Measurements from ENCODE around the gene ERP44.
"Not testable (repeated sequence)": the region's sequence is repeated elsewhere in the genome, so short reads cannot be mapped to it uniquely, and the experiment has no call there.

The ERP44 gene

DNA sequence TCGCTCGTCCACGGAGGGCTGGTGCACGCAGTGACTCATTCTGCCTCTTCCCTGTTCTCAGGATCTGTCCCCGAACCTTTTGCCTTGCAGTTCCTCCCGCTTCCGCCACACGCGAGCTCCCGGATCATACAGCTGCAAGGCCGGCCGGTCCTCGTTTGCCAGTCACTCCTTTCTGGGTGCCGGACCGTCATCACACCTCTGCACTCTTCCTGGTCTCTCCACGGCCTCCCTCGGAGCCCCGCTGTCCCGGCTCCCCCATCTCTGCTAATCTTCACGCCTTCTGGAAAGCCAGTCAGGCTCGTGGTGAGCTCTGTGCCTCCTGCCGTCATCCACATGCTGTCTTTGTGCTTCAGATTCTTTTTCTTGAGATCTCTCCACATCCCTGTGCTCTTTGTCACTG, 100.5 kb downstream of the ERP44 start:
- no peak for DNase-seq

DNA sequence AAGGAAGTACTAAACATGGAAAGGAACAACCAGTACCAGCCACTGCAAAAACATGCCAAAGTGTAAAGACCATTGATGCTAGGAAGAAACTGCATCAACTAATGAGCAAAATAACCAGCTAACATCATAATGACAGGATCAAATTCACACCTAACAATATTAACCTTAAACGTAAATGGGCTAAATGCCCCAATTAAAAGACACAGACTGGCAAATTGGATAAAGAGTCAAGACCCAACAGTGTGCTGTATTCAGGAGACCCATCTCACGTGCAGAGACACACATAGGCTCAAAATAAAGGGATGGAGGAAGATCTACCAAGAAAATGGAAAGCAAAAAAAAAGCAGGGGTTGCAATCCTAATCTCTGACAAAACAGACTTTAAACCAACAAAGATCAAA, 108.3 kb downstream of the ERP44 start:
- not testable (repeated sequence) for DNase-seq

DNA sequence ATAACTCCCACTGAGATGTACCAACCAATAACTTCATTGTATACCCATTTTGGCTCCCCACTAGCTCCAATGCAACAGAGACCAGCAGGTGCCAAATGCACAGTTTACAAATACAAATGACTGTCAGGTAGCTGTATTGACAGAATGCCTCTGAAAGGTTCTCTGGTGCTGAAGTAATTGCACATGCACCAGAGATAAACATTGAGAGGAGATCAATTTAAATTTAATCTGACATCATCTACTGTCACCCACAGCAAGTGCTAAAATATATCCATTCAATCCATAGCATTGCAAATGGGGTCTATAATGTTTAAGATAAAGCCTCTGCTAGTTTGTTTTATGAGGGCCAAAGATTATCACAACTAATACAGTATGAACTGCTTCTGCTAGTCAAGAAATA, 112.2 kb downstream of the ERP44 start:
- no peak for DNase-seq

DNA sequence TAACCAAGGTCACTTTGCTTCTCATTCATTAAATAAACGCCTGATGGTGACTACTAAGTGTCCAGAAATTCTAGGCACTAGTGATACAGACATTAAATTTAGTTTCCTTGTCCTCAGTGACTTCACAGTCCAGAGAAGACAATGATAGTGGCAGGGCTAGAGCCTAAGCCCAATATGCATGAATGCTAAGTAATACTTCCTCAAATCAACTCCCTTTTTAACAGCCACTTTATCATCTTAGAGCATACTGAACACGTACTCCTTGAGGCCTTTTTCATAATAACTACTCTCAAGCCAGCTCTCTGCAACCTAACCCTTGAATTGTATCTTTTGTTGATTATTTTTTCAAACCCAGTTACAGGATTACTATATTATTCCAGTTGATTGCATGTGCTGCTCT, 118.2 kb downstream of the ERP44 start:
- no peak for DNase-seq

DNA sequence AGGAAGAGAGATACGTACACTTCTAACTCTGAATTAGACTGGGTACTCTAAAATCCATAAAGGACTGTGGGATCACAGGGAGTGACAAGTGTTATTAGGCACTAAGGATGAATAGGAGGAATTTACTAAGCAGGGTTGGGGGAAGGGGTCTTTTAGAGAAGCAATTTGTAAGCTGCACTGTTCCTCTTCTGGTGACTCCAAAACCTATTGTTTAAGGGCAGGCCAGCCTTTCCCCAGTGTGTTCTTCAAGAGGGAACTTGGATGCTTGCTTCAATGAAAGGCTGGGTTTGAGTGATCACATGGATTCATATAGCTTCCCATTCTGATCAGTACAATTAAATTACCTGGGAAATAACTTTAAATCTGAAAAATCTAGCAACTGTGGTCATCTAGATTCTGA, 120.6 kb downstream of the ERP44 start:
- DNase-seq = no peak

DNA sequence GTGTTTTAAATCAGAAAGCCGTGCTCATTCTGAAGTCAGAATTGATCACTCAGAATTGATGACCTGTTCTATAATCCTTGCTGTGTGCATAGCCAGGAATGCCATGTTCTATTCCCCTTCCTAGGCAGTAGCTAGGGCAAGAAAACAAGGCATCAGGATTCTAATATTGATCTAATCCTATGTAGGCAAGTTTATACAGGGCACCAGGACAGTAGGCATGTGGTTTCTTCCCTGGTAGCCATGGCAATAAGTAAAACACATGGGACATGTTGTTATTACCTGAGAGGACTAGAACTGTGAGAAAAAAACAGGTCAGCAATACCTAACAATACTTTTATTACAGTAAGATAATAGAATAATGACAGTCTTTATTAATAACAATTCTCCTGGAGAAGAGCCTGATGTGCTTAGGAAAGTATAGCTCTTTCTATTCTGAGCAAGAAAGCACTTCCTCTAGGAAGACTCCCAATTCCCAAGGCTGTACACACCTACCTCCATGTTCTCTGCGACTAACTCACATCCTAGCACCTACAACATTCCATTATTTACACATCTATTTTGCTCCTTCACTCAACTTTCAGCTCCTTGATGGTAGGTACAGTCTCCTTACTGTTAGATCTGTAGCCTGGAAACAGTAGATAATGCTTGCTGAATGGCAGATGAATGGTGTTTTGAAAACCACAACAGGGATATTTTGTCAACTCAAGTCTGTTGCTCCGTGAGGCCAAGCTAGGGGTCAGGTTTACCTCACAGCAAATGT, 121.6 kb downstream of the ERP44 start:
- no peak for DNase-seq

DNA sequence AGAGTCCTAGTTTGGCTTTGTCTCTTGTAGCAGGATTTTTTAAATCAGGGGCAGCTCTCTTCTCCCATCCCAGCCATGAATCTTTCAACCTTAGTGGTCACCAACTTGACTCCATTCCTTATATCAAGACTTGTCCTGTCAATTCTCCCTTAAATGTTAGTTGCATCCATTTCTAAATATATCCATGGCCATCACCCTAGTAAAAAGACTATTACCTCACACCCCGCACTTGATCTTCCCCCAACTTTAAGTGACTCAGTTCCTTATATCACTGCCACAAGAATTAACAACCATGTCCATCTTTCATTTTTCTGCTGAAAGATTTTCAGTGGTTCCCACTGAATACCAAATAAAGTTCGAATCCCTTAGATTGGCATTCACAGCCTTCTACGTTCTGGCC, 125.3 kb downstream of the ERP44 start:
- DNase-seq = no peak

DNA sequence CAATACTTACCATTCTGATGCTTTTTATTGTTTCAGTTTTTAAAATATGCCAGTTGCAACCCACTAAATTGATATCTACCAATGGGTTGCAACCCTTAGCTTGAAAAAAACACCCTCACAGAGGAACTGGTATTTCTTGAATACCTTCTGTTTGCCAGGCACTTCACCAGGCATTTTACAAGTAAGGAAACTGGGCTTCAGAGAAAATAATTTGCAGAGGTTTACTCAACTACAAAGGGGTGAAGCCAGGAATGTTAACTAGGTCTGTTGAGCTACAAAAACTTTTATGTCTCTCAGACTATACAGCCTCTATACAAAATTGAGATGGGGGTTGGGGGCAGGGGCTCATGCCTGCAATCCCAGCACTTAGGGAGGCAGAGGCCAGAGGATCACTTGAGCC, 127.4 kb downstream of the ERP44 start:
- DNase-seq = no peak

DNA sequence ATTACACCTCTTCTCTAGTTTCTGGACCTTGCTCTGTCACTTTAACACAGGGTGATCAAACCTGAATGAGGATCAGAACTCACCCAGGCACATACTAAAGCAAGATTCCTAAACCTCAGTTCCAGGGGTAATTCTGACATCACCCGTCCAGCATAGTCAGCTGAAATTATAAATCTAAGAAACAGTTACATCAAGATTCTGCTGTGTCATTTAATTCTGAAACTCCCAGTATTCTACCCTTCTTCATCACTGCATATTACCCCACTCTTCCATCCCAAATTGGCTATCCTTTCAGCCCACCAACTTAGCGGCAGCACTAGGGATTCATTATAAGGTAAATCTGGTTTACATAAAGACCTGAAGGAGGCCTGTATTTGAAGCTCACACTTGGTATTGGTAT, 128.3 kb downstream of the ERP44 start:
- DNase-seq = no peak

DNA sequence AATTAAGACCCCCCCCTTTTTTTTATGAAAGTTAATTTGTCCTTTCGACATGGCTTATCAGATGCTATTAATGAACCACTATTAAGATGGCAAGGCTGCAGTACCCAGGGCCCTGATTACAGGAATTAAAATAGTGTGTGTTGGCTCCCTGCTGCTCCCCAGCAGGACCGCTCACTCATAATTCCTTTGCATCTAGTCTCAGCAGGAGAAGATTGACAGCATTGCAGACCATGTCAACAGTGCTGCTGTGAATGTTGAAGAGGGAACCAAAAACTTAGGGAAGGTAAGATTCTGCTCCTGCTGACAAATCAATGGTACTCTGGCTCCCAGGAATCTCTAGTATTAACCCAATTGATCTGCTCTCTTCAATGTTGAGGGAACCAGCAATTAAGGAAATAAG, 131.3 kb downstream of the ERP44 start:
- DNase-seq = no peak

DNA sequence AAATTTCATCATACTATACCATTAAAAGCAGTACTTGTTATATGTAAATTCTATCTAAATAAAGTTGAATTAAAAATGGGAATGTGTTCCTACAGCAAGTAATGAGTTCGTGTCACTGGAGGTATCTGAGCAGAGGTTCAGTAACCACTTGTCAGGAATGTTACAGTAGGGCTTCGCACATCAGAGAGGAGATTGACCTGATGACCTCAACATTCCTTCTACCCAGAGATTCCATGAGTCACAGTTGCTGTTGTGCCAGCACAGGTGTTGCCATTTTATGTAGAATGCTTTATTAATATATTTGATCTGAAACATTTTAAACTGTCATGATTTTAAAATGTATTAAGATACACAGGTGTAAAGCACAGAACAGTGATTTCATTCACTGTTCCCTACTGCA, 132.1 kb downstream of the ERP44 start:
- DNase-seq = no peak

DNA sequence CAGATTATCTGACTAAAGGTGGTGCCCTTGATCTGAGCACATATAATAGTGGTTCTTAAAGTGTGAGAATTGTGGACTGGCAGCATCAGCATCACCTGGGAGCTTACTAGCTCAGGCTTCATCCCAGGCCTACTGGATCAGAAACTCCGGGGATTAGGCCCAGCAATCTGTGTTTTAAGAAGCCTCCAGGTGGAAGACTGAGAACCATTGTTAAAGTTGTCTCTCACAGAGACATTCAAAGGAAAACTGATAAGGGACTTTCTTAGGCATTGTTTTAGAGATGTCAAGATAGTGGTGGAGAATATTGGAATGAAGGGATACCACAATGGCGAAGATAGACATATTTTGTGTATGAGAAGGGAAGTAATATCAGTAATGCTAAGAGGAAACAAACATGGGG, 132.8 kb downstream of the ERP44 start:
- no peak for DNase-seq

DNA sequence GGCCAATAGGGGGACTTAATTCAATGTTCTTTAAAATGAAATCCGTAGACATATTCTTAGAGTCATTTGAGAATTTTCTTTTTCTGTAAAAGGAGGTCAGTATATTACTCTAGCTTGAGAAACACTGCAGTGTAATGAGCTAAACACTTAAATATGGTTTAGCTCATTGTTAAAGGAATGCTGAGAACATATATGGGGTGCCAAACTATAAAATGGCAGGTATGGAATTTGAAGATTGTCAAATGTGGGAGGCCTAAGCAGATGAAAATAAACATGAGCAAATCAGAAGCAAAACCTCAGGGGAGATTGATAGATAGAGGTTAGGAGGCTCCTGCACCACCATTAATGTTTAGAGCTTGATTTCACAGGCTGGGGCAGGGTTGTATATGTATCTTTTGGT, 134.5 kb downstream of the ERP44 start:
- DNase-seq = no peak

DNA sequence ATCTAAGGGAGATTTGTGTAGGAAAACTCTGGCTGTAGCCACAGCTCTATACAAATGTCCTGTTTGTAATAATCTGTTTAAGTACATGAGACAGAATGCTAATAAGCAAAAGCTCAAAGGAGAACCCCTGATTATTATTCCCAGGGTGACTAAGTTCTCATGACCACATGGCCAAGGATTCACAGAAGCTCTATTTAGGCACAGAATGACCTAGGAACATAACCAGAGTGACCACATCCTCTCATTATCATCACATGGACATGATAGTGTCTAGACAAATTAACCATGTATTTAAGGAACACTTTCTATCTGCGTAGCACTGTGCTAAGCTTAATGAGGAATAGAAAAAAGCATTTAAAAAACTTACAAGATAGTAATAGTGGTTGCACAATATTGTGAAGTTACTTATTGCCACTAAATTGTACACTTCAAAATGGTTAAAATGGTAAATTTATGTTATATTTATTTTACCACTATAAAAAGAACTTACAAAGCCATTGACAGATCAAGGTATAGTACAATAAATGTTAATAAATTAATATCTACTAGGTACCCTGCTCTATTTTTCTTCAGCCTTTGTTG, 136.0 kb downstream of the ERP44 start:
- no peak for DNase-seq

DNA sequence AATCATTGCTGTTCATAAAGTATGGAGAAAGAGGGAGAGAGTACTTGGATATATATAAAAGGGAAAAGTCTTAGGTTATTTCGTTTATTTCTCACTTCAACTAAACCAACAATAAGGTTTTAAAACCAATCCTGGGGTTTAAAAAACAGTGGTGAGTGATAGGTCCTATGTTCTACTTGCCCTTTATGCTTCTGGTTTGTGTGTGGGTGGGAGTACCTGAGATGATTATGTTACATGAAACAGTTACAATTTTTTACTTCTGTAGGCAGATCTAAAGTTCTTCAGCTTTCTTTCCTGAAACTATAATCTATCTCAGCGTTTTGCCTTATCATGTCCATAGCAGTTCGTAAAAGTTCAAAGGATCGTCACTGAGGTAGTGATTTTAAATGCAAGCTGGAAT, 143.2 kb downstream of the ERP44 start:
- no peak for DNase-seq

DNA sequence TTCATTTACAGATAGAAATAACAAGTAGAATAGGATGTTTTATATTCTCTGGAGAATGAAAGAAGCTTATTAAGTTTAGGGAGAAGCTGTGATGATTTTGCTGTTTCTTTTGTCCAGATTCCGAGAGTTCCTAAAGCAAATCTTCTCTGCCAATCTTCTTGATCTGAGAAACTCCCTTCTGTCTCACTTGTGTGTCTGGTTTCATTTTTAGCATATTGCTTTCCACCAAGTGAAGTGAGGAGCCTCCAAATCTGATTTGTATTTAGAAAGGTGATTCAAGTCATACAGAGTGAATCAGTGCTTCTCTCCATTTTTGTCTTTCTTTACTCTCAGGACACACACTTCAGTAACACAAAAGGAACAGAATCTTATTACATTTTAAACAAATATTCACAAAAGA, 144.0 kb downstream of the ERP44 start:
- no peak for DNase-seq

DNA sequence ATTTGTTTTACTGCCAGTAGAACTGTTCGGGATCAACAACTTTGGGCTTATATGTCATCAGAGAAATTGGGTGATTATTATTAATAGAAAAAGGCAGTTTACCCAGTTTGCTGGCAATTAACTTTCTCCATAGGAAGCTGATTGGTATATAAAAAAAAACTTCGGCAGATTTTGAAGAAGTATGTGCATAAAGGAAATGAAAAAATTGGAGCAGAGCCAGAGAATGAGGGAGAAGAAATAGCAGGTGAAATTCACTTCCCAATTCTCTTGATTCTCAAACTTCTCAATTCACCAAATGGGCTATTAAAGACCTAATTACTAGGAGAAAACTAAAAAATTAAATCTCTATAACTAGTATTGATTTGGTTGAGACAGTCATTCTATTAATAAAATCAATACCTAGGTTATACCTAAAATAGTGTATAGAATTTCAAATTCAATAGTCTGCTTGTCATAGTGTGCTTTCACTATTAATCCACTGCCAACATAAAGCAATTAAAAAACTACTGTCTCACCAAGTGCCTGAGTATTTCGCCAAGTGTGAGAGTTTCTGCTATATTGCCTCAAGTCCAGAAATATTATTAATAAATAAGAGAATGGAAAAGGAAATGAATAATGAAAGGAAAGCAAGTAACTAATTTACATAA, 144.8 kb downstream of the ERP44 start:
- no peak for DNase-seq

DNA sequence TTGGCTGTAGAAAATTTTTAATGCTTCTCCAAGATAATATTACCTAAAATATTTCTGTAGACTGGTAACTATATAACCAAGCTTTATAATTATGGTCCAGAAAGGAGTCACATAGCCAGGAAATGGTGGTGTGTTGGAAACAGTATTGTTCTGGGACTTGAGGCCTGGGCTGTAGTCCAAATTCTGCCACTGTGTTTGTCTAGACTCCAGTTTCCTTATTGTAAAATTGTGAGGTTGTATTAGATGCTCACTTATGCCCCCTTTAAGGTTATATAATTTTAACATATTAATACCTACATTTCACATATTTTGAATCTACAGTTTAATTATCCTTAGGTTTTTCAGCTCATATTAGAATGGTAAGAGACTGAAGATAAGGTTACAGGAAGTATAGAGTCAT, 149.9 kb downstream of the ERP44 start:
- DNase-seq = no peak

DNA sequence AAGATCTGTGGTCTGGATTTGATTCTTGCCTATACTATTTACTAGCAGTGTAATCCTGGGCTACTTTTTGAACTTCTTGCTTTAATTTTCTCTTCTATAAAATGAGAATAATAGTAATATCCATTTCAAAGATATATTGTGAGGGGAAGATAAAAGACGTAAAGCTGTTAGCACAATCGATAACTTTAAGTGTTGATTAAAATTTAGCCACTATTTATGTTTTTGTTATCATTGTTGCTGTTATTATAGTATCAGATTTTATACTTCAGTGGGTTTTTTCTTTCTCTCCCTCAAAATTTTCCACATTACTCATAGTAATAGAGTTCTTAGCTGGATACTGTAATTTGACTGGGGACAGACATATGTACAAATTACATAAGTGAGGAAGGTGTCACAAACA, 150.3 kb downstream of the ERP44 start:
- DNase-seq = no peak

DNA sequence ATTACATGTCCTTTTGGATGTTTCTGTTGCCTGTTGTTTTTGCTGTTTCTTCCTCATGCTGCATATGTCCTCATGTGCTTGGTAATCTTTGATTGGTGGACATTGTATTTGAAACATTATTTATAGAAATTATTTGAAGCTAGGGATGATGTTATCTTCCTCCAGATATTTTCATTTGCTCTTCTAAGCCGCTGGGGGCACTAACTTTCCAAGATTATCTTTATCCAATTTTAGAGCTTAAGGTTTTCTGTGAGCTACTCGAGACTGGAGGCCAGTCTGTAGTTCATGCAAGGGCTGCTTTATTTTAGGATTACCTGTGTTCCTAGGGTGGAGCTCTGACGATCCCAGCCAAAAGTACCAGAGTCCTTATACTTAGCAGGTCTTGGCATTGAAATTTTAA, 151.4 kb downstream of the ERP44 start:
- no peak for DNase-seq

DNA sequence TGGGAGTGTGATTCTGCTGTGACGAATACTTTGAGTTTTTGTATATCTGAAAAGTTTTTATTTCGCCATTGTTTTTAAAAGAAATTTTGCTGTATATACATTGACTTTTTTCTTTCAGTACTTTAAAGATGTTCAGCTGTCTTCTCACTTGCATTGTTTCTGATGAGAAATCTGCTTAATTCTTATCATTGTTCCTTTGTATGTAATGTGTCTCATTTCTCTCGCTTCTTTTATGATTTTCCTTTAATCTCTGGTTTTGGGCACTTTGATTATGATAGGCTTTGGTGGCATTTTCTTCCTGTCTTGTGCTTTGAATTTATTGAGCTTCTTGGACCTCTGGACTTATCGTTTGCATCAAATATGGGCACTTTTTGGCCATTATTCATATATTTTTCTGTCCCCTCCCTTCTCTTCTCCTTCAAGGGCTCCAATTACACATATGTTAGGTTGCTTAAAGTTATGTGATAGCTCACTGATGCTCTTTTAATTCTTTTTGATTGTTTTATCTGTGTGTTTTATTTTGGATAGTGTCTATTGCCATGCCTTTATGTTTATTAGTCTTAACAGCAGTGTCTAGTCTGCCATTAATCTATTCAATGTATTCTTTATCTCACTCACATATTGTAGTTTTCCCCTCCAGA, 161.7 kb downstream of the ERP44 start:
- no peak for DNase-seq

DNA sequence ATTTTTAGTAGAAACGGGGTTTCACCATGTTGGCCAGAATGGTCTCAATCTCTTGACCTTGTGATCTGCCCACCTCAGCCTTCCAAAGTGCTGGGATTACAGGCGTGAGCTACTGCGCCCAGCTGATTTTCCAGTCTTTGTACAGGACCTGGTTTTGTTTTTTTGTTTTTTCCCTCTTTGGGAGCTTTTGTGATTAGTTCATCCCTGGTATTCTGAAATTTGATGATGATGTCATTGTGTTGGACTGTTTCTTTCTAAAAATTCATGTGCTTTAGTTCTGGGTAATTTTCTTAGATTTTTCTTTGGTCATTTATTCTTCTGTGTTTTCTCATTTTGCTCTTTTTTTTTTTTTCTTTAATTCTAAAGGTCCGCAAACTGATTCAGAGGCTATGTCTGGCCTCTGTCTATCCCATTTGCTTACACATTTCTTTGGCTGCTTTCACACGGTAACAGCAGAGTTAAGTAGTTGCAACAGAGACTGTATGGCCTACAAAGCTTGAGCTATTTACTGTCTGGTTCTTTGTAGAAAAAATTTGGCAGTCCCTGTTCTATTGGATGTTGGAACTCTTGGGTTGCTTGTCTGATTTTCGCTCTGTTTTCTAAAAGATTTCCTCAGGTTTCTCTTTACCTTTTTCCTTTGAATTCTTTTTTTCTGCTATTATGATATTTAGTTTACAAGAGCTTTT, 167.5 kb downstream of the ERP44 start:
- no peak for DNase-seq

DNA sequence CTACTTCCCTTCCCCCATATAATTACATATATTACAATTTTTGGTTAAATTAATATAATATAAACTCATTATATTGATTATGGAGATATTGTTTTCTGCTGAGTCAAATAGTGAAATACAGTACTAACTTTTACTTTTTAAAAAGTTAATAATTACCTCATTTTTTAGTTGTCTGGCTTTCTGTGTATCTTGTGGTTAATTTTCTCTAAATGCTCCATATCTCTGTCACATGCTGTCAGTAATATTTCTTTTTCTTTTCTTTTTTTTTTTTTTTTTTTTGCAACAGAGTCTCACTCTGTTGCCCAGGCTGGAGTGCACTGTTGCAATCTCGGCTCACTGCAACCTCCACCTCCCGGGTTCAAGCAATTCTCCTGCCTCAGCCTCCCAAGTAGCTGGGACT, 169.1 kb downstream of the ERP44 start:
- no peak for DNase-seq

Measured in activated CD4-positive, alpha-beta T cell treated with anti-CD3 and anti-CD28 coated beads for 1 hour (primary cell).